HUDEP-2 (cell line): ENCODE measurements around the gene AMPD1.
A peak's percentile ranks its signal among the peaks of the same experiment; 100 is the strongest.

Source experiments
- DNase-seq, 76 experiments: peaks; one replicate each; lab custom pipeline; 2025; ENCODE audit not compliant: unreplicated experiment in 76 of 76; lab: John Stamatoyannopoulos, UW

Gene AMPD1

GRCh38 chr1:114695430-114696058 lies at the start of gene AMPD1:
TSS of gene AMPD1 (minus strand) at chr1:114695546. CDS start at chr1:114695471, 75 bp downstream.
- no peak for DNase-seq

GRCh38 chr1:114741963-114742746 lies 46.8 kb upstream of the AMPD1 start:
- DNase-seq, result no peak

- DNase-seq, result no peak
These were observed 45.0 kb upstream of the AMPD1 start for GRCh38 chr1:114740331-114740730.

- no peak for DNase-seq
These were observed 42.0 kb upstream of the AMPD1 start for GRCh38 chr1:114737314-114737849.

GRCh38 chr1:114735479-114735878 lies 40.1 kb upstream of the AMPD1 start:
- no peak for DNase-seq

GRCh38 chr1:114729782-114730181 lies 34.4 kb upstream of the AMPD1 start:
- DNase-seq, result no peak

- no peak for DNase-seq
These were observed 33.2 kb upstream of the AMPD1 start for GRCh38 chr1:114728553-114728952.

GRCh38 chr1:114725230-114725629 lies 29.9 kb upstream of the AMPD1 start:
- no peak for DNase-seq

- DNase-seq, result no peak
These were observed 28.6 kb upstream of the AMPD1 start for GRCh38 chr1:114723915-114724314.

GRCh38 chr1:114723457-114723856 lies 28.1 kb upstream of the AMPD1 start:
- DNase-seq, result no peak

GRCh38 chr1:114720492-114720891 lies 25.1 kb upstream of the AMPD1 start:
- DNase-seq, result no peak

GRCh38 chr1:114719424-114719787 lies 24.1 kb upstream of the AMPD1 start:
- DNase-seq, result no peak

- DNase-seq, result no peak
These were observed 23.5 kb upstream of the AMPD1 start for GRCh38 chr1:114718661-114719423.

GRCh38 chr1:114716304-114717170 lies 21.2 kb upstream of the AMPD1 start, which contains the start of gene NRAS:
TSS of gene NRAS (minus strand) at chr1:114716771. CDS start at chr1:114716160, 611 bp downstream.
- peak in 75 of 76 experiments; percentile 6 to 94 (median 85) for DNase-seq

- DNase-seq, result peak in 1 of 76 experiments; percentile 2
These were observed 20.6 kb upstream of the AMPD1 start for GRCh38 chr1:114715952-114716303.

GRCh38 chr1:114712977-114713376 lies 17.6 kb upstream of the AMPD1 start:
- no peak for DNase-seq

GRCh38 chr1:114710360-114710759 lies 15.0 kb upstream of the AMPD1 start:
- DNase-seq, result no peak

- DNase-seq, result no peak
These were observed 12.3 kb upstream of the AMPD1 start for GRCh38 chr1:114707604-114708003.

GRCh38 chr1:114703242-114703641 lies 7.9 kb upstream of the AMPD1 start:
- DNase-seq, result no peak

GRCh38 chr1:114702737-114703136 lies 7.4 kb upstream of the AMPD1 start:
- no peak for DNase-seq
